ENCODE results near the gene SMOC1.
A peak's percentile ranks its signal among the peaks of the same experiment; 100 is the strongest.

SMOC1 gene, protein sequence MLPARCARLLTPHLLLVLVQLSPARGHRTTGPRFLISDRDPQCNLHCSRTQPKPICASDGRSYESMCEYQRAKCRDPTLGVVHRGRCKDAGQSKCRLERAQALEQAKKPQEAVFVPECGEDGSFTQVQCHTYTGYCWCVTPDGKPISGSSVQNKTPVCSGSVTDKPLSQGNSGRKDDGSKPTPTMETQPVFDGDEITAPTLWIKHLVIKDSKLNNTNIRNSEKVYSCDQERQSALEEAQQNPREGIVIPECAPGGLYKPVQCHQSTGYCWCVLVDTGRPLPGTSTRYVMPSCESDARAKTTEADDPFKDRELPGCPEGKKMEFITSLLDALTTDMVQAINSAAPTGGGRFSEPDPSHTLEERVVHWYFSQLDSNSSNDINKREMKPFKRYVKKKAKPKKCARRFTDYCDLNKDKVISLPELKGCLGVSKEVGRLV

DNA sequence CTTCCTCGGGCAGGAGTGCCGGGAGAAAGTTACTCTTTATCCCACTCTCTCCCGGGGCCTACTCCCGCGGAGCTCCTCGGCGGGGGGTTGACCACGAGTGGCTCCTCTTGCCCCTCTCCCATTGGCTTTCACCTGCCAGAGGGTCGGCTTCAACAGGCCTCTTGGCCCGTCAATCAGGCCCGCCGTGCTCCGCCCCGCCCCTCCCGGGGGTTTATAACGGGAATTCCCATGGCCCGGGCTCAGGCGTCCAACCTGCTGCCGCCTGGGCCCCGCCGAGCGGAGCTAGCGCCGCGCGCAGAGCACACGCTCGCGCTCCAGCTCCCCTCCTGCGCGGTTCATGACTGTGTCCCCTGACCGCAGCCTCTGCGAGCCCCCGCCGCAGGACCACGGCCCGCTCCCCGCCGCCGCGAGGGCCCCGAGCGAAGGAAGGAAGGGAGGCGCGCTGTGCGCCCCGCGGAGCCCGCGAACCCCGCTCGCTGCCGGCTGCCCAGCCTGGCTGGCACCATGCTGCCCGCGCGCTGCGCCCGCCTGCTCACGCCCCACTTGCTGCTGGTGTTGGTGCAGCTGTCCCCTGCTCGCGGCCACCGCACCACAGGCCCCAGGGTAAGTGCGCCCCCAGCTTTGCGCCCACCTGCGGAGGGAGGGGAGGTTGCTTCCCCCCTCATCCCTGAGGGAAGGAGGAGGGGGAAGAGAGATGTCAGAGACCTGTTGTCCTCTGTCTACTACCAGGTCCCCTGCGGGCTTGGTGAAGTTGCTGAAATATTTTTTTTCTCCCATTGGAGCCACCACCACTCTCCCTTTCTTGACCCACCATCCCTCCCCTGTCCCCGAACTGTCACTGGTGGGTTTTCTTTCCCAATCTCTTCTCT is at the start of gene SMOC1:
Gene SMOC1 (plus strand): TSS at position 242 of the 869 bp plus-strand sequence. CDS start 263 bp downstream, at position 505.
- DNase-seq: peak in 1 of 2 donors; percentile 6

DNA sequence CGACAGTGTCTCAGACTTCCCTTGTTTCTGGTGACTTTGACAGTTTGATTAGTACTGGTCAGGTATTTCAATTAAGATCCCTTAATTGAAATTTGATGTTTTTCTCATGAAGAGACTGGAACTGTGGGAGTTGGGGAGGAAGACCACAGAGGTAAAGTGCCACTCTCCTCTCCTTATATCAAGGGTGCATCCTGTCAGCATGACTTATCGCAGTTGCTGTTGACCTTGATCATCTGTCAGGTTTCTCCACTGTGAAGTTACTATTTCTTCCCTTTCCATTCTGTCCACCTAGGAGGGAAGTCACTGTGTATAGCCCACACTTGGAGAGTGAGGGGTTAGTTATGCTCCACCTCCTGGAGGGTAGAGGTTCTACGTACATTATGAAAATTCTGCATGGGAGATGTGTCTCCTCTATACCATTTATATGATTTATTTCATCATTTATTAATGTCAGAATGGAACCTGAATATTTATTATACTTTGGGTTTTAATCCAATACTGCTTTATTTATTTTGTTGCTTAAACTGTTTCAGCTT is 40.3 kb upstream of the SMOC1 start:
- DNase-seq: no peak

DNA sequence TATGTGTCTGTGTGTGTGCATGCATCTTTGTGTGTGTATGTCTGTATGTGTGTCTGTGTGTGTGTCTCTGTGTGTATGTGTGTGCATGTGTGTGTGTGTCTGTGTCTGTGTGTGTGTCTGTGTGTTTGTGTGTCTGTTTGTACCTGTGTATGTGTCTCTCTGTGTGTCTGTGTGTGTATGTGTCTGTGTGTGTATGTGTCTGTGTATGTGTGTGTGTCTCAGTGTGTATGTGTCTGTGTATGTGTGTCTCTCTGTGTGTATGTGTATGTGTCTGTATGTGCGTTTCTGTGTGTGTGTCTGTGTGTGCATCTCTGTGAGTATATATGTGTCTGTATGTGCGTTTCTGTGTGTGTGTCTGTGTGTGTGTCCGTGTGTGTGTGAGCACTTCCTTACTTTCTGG is 39.6 kb upstream of the SMOC1 start:
- no peak for DNase-seq

DNA sequence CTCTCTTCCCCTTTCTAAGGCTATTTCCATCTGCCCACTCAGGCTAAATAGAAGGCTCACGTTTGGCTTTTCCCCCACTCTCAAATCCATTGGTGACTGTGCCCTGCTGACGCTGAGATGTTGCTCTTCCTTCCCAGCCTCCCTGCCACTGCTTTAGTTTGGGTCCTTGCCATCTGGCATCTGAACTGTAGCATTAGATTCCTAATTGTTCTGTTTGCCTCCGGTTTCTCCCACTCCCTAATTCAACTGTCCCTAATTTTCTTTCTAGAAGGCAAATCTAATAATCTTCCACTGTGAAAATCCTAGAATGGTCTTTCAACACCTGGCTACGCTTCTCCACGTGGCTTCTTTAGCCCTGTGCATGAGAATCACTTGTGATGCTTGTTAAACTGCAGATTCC is 37.6 kb upstream of the SMOC1 start:
- DNase-seq: no peak

DNA sequence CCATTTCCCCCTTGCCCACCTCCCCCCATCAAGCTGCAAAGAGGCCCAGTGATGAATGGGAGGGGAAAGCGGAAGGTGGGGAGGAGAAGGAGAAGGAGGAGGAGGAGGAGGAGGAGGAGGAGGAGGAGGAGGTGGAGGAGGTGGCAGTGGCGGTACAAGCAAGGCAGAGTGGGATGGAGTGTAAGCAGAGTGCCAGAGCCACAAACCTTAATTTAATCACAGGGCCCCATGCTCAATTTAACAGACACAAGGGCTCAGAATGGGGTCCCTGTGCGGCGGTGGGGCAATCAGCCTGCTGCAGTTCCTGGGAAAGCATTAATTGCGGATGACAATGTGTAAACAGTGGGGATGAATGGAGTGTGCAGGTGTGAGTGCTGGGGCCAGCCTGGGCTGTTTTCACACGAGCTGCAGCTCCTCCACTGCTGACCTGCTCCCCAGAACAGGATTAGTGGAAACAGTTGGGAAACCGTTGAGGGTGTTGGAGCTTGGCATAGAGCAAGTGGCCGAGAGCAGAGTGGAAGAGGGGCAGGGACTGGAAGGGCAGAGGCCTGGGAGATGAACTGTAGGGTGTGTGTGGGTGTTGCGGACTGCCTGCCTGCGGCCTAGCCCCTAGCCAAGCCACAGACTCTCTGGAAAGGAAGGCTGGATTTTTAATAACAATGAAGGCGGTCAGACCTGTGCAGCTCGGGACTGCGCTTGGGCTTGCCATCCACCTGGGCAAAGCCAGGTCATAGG is 36.4 kb upstream of the SMOC1 start:
- DNase-seq: no peak

DNA sequence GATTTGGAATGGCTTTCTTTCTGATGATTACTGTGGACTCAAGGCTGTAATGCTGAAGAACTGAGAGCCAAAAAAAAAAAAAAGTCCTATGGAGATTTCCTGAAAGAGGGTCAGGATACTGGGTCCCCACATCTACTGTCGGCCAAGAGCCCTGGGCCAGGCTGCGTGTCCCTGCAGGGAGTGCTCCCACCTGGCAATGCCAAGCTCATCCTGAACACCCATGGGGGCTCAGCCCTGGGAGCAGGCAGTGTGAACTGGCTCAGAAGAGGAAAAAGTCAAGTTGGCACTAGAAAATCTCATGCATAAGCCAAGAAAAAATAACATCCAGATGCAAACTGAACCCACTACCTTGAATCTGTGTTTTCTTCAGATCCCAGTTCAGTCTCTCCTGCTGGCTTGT is 35.0 kb upstream of the SMOC1 start:
- no peak for DNase-seq

DNA sequence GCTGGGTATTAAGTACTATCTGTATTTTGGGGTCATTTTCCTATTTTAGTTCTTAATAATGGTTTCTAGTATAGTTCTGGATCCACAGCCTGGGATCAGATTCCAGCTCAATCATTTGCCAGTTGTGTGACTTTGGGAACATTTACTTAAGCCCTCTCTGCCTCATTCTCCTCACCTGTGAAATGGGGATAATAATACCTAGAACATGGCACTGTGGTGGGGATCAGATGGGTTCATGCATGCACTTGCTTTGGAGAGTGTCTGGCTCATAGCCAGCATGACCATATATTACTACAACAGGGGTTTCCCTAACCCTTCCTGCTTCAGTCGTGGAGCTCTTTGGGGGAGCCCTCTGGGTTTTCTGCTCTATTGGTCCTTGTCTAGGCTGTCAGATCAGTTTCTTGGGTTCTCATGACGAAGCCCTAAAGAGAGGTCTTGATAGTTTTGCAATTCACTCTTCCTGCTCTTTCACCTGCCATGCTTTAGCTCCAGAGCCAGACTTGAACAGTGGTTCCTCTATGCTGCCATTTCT is 34.1 kb upstream of the SMOC1 start:
- DNase-seq: no peak

DNA sequence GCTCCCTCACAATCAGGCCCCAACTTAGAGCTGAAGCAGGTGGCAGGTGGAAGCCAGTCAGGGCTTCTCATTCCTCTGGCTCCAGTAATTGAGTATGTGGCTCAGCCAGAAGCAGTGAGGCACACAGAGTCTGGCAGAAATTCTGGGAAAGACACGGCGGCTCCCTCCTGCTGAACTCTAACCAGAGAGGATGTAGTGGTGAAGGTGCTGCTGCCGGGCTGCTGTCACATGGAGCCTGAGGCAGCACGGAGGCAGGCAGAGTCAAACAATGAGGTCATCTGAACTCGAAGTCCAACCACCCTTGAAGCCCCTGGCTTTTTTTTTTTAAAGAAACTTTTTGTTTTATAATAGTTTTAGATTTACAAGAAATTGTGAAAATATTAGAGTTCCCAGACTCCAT is 33.4 kb upstream of the SMOC1 start:
- DNase-seq: no peak

DNA sequence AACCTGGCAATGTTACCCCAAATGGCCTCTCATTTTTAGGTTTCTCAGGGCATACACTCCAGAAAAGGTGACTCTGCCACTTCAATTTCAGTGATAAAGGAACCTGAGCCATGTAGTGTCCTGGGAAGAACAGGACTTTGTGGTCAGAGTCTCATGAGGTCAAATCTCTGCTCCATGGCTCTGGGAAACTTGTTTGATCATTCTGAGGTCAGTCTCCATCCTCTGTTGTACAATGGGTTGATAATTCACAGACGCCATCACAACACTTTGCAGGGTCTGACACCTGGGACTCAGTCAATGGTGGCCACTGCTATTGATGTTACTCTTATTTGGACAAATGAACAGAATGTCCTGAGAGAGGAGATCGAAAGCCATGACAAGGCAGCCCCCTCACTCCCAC is 31.1 kb upstream of the SMOC1 start:
- no peak for DNase-seq

DNA sequence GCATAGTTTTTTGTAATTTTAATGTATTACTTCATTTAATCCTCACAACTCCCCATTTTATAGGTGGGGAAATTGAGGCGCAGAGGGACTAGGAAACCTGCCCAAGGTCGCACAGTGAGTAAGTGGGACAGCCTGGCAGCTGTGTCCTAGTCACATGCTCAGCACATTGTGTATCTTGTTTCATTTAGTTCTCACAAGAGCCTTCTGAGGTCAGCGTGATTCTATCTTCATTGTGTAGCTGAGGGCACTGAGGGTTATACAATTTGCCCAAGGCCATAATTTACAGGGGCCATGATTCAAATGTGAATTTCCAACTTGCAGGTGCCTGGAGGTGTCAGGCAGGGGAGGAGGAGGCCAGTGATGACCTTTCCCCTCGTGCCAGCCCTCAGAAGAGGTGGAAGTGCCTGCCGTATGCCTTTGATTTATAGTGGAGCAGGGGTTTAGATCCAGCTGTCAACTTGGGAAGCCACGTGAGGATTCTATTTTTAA is 30.3 kb upstream of the SMOC1 start:
- DNase-seq: no peak

DNA sequence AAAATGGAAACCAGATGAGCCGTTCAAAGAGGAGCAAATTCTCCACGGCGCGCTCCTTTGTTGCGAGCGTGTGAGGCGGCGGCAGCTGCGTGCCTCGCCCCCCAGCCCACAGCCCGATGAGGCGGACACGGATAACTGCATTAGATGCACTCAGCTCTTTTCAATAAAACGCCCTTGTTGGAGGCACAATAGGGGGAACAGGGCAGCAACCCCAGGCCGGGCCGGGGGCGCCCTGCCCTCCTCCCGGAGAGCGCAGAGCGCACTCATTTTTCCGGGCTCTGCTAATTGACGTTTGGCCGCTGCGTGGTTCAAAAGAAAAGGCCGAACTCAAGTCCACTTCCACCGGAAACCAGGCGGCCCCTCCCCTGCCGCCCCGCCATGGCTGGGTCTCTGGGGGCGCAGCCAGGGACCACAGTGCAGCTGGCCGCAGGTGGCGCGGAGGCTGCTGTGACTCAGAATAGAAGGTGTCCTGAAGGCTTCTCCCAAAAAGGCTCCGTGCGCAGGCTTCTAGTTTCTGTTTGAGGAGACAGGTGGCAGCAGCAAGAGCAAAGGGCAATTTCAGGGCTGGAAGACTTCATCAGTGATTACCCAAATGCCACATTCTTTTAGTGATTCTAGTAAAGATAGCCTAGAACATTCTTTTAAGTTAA is 29.0 kb upstream of the SMOC1 start:
- DNase-seq: no peak

DNA sequence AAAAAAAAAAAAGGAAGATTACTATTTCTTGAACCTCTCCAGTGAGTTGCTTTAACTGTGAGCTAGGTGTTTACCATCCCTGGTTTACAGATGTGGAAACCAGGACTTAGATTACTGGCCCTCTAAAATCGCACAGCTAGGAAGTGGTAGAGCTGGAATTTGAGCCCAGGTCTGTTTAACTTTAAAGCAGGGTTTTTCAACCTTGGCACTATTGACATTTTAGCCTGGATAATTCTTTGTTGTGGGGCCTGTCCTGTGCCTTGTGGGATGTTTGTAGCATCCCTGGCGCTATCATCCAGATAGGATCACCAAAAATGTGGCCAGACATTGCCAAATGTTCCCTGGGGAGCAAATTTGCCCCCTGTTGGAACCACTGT is 28.5 kb upstream of the SMOC1 start:
- DNase-seq: no peak

DNA sequence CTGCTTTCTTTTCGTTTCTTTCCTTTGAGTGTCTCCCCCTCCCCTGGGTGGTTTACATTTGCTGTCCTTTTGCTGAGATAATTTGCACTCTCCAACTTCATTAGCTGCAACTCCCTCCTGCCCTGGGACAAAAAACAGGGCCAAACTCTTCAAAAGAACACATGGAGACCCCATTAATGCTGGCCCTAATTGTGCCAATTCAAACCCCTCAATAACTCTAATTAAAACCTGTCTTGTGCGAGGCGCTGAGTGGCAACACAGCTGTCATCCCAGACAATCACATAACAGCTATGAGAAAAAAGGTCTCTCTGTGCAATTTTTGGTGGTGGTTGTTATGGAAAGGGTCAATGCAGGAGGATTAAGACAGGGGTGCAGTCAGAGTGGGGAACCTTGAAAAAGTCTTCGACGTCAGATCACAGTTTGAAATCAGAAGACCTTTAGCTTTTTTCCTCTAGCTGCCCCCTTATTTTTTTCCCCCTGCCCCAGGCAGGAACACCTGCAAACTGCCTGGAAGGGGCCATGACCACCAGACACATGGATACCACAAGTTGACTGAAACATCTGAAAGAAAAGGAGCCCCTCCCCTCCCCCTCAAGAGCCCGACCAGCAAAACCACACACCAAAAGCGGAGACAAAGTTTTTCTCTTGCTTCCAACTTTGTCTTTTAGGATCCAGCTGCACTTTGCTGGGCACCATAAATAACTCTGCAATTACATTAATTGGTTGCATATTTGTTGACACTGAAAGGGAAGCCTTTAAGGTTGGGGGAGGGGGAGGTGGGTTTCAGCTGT is 26.5 kb upstream of the SMOC1 start:
- DNase-seq: no peak

DNA sequence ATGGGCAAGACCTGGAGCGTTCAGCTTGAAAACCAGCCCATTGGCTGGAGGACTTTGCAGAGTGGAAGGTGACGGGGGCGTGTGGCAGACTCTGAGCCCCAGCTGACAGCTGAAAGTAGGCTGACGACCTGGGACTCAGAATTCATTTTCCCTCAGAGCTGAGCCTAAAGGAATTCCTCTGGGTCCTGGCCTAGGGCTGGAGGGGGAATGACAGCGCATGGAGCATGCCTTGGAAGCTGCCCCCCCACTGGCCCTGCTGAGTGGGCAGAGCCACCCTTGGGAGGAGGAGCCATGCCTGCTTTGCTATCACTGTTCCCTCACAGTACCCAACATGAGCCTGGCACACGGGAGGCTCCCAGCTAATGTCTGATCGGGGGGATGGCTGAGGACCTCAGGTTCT is 25.4 kb upstream of the SMOC1 start:
- DNase-seq: no peak

DNA sequence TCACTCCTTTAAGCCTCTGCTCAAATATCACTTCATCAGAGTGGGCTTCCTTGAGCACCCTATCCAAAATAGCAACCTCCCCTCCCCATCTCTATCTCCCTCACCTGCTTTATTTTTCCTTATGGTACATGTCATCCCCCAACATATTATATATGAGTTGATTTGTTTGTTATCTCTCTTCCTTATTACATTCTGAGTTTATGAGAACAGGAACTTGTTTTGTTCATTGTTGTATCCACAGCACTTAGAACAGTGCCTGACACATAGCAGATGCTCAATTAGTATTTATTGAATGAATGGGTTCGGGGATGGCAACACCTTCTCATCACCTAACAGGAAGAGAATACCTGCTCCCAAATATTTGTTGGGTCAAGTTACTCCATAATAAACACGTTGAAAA is 24.6 kb upstream of the SMOC1 start:
- DNase-seq: no peak

DNA sequence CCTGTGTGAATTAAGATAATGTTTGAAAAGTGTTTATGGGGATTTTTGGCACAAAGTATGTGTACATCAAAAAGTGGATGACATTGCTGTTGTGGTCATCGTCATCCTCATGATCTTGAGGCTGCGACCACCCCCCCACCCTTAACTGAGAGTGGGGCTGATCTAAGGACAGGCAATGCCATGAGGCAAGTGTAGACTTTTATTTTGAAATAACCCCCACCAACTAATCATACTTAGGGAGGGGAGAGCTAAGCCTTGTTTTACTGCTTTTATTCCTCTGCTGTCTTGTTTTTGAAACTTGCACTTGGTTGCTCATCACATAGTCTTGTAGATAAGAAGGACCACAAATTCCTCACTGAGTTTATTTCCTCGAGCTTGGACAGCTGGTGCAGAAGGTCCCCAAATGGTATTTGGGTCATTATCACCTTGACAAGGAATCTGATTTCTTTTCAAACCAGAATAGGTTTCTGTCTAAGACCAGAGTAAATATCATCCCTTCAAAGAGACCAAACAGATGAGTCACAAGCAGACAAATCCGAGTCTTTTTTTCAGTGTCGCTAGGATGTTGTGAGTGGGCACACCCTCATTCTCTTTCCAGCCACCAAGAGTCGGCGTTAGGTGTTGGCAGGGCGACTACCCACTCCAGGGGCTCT is 23.9 kb upstream of the SMOC1 start:
- no peak for DNase-seq

DNA sequence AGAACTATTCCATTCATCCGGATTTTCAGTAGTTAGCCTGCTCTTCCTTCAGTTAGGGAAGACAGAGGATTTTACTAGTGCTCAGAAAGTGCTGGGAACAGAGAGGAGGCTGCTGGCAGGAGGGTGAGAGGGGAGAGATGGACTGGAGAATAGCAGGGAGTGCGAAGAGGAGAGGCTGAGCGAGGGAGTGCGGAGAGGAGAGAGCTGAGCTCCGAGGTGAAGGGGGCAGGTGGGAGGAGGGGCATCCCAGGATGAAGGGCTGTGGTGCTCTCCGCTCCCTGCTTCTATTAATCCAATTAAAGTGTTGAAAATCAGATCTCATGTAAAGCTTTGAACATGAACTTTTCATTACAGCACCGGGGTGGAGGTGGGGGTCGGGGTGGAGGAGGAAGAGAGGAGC is 20.4 kb upstream of the SMOC1 start:
- no peak for DNase-seq

DNA sequence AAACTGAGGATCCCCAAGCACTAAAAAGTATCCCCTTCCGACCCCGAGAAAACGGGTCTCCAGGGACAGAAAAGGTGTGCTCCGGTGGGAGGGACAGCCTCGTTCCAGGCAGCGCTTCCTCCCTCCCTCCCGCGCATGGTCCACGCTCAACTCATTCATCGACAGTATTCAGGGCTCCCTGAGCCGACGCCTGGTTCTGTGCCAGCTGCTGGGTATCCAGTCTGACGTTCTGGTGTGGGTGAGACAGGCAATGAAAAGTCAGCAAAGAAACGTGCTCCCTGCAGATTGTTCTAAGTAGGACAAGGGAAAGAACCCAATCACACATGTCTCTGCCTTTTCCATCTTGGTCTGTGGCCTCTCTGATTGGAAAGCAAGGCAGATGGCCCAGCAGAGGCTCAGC is 19.6 kb upstream of the SMOC1 start:
- no peak for DNase-seq

DNA sequence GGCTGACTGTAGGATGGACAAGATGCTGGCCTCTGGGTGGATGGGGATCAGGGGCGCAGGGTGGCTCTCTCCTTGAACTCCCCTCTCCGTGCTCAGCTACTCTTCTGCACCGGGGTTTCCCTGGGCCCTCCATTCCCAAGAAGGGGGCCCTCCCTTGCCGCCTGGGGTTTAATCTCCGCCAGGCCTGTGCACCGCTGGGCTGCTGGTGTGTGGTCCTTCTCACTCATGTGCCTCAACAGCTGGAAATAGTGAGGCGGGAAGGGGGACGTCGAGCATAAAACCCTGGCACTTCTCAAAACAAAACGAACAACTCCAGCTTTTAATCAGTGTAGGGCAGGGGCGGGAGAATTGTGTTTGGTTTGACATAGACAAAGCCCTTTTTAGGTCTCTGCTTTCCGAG is 19.0 kb upstream of the SMOC1 start:
- DNase-seq: no peak

DNA sequence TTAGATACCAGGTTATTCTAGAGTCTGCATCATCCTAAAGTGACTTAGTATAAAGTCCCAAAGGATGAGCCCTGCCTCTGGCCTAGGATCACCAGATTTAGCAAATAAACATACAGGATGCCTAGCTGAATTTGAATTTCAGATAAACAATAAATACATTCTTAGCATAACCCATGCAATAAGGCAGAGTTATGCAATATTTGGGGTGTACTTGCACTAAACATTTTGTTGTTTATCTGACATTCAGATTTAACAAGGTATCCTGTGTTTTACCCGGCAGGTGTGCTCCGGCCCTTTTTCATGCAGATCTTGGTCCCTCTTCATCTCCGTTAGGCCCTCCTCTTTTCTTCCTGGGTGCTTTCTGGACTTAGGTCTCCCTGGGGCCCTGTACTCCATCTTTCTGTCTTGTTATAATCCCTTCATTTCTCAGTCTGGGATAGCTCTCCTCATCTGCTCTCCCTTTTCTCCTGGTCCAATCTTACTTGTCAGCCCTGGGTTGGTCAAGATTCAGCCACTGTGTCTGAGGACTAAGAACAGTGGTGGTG is 18.1 kb upstream of the SMOC1 start:
- no peak for DNase-seq

DNA sequence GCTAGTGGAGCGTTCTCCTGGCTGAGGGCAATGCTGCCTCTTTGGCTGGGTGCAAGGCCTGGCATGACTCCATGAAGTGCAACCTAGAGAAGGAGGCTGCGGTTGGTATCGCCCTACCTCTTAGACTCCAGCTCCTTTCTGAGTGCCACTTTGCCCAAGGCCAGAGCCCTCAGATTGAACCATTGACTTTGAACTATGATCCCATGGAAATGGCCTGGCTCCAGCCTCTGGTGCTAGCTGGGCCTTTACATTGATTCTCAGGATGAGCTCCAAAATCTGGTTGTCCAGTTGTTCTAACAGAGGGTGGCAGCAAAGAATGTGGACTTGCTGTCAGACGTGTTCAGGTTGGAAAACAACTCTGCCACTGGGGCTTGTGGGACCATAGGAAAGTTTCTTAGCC is 16.1 kb upstream of the SMOC1 start:
- no peak for DNase-seq

Measured in stimulated activated CD4-positive, alpha-beta T cell treated with anti-CD3 and anti-CD28 coated beads, Interleukin-2, amount 100 ng/mL, for 48 hours (primary cell).